Measurements from ENCODE around the gene RGS1.

- TF ChIP-seq EZH2 (IDR thresholded peaks at IDR 0.05; ENCODE audit: low read depth) = no peak
- no peak for TF ChIP-seq CTCF (conservative IDR thresholded peaks at IDR 0.05)
These were observed 8.9 kb upstream of the RGS1 start for GRCh38 chr1:192566657-192567056.

Data from PC-9 (cell line).